ENCODE results near the gene FCHSD2. TPM values are rescaled to one million over a fixed set of nuclear protein-coding genes. Genes with fewer than 3 reads are reported as not detected.

FCHSD2 gene
- total RNA-seq, 2 donors from 2014 or later = 14.0 to 17.6 TPM

DNA sequence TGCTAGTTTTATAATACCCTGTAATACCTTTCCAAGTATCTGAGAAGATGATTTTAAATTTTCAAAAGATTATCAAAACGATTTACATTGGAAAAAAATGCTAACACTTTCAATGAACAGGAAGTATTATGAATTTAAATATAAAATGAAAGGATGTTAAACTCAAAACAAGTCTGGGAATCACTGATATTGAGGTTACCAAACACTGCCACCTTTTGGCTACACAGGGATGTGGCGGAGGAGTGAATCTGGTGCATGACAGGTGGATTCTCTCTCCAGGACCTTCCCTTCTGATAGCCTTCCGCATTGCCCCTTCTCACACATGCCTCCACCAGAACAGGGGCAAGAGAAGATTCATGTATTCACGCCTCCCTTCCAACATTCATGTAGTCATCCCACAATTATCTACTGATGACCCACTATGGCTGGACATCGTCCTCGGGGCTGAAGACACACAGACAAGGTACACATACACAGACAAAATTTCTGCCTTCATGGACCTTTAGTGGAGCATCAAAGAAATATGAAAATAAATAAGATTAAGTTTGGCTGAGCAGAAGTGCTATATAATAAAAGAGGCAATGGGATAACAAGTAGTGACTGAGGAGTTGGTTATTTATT, 293.2 kb downstream of the FCHSD2 start:
- no peak overlapping the region for H3K27ac ChIP-seq (ENCODE audit: low read depth, low read length)
- no peaks in the 10 kb centered on the region for H3K9me3 ChIP-seq (ENCODE audit: control insufficient read depth, low read length)
- Mint-ChIP-seq H3K4me3 (no peak overlapping the region), H3K27ac (no peak overlapping the region), H3K4me1 (no peaks in the 10 kb centered on the region), H3K9me3 (no peaks in the 10 kb centered on the region), H3K27me3 (ENCODE audit: insufficient read depth) (no peaks in the 10 kb centered on the region), H3K36me3 (ENCODE audit: low read depth) (no peaks in the 10 kb centered on the region)
- no peak overlapping the region for H3K4me3 ChIP-seq (ENCODE audit: low read length)
- 65 to 90% methylated on average over 2 to 5 of the region's 6 CpGs for WGBS, 2 experiments (ENCODE audit: insufficient coverage in 1 of 2, insufficient read length in 1 of 2)
- no peaks in the 10 kb centered on the region for H3K27me3 ChIP-seq (ENCODE audit: control insufficient read depth, insufficient read depth, low read length, poor library complexity, severe bottlenecking)
- TF ChIP-seq, protein P1, sequence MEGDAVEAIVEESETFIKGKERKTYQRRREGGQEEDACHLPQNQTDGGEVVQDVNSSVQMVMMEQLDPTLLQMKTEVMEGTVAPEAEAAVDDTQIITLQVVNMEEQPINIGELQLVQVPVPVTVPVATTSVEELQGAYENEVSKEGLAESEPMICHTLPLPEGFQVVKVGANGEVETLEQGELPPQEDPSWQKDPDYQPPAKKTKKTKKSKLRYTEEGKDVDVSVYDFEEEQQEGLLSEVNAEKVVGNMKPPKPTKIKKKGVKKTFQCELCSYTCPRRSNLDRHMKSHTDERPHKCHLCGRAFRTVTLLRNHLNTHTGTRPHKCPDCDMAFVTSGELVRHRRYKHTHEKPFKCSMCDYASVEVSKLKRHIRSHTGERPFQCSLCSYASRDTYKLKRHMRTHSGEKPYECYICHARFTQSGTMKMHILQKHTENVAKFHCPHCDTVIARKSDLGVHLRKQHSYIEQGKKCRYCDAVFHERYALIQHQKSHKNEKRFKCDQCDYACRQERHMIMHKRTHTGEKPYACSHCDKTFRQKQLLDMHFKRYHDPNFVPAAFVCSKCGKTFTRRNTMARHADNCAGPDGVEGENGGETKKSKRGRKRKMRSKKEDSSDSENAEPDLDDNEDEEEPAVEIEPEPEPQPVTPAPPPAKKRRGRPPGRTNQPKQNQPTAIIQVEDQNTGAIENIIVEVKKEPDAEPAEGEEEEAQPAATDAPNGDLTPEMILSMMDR (conservative IDR thresholded peaks at IDR 0.05) = peak; percentile 84
- H3K9ac ChIP-seq (ENCODE audit: extremely low read depth, low read length, poor library complexity, severe bottlenecking) = no peak overlapping the region
- H3K4me1 ChIP-seq (ENCODE audit: control insufficient read depth, insufficient read depth, low read length) = no peaks in the 10 kb centered on the region
- peak; percentile 80 for DNase-seq
- H3K36me3 ChIP-seq (ENCODE audit: control insufficient read depth, insufficient read depth, low read length) = no peaks in the 10 kb centered on the region

DNA sequence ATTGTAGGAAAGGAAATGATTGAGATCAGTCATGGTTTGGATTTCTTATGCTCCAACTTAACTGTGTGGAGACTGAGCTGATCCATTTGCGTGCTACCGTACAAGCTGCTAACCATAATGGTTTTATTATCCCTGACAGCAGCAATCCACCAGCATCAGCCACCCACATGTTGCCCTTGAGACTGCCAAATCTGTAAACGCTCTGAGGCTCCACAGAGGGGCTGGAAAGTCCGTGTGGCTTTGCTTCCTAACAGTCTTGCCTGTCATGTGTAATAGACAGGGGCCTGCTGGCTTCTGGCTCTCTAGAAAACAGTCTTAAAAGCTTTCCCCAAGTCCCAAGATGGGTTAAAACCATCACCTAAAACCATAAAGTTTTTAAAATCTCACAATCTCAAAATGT, 297.8 kb downstream of the FCHSD2 start:
- 87 to 88% methylated on average over 4 of the region's 4 CpGs for WGBS, 2 experiments (ENCODE audit: insufficient coverage in 1 of 2, insufficient read length in 1 of 2)
- Mint-ChIP-seq H3K27ac (no peak overlapping the region), H3K27me3 (ENCODE audit: insufficient read depth) (no peaks in the 10 kb centered on the region), H3K4me1 (no peaks in the 10 kb centered on the region), H3K36me3 (ENCODE audit: low read depth) (no peaks in the 10 kb centered on the region), H3K9me3 (no peaks in the 10 kb centered on the region), H3K4me3 (no peak overlapping the region)
- no peak overlapping the region for H3K27ac ChIP-seq (ENCODE audit: low read depth, low read length)
- no peaks in the 10 kb centered on the region for H3K4me1 ChIP-seq (ENCODE audit: control insufficient read depth, insufficient read depth, low read length)
- no peak overlapping the region for H3K4me3 ChIP-seq (ENCODE audit: low read length)
- no peaks in the 10 kb centered on the region for H3K27me3 ChIP-seq (ENCODE audit: control insufficient read depth, insufficient read depth, low read length, poor library complexity, severe bottlenecking)
- no peaks in the 10 kb centered on the region for H3K9me3 ChIP-seq (ENCODE audit: control insufficient read depth, low read length)
- H3K9ac ChIP-seq (ENCODE audit: extremely low read depth, low read length, poor library complexity, severe bottlenecking) = no peak overlapping the region
- DNase-seq = no peak
- H3K36me3 ChIP-seq (ENCODE audit: control insufficient read depth, insufficient read depth, low read length) = no peaks in the 10 kb centered on the region
- TF ChIP-seq, protein P1 (conservative IDR thresholded peaks at IDR 0.05) = no peak

DNA sequence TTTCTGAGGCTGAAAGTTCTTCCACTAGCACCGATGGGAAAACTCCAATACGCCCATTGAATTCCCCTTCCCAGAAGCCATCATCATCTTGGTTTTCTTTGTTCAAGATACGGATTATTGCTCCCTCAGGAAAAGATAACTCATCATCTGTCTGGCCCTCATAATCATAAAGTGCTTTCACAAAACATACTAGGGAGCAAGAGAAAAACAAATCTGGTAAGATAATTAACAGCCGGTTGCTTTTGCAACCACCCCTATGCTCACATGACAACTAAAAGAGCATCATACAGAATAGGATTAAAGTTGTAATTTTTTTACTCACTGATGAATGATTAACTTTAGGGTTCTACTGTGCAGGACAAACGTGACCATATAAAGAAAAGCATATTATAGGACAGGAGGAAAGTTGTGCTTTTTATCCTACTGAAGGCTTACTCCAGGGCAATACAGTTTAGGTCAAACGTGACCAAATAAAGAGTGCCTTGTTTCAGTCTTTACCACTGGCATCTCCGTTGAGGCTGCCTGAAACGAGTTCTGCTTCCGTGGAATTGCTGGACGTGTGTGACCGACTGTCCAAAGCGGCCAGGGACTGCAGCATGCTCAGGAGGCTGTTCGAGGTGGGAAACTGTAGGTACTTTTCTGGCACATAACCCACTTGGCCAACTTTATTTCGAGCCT, 299.3 kb downstream of the FCHSD2 start:
- no peak for DNase-seq
- WGBS, 2 experiments (ENCODE audit: insufficient coverage in 1 of 2, insufficient read length in 1 of 2) = 90 to 93% methylated on average over 12 to 14 of the region's 14 CpGs
- no peaks in the 10 kb centered on the region for H3K27me3 Mint-ChIP-seq (ENCODE audit: insufficient read depth)

More for the DNA sequence above, 299.3 kb downstream of the FCHSD2 start:
- TF ChIP-seq, protein P1 (conservative IDR thresholded peaks at IDR 0.05) = no peak
- no peak overlapping the region for H3K27ac Mint-ChIP-seq
- H3K36me3 Mint-ChIP-seq (ENCODE audit: low read depth) = no peaks in the 10 kb centered on the region
- no peak overlapping the region for H3K4me3 ChIP-seq (ENCODE audit: low read length)
- no peaks in the 10 kb centered on the region for H3K27me3 ChIP-seq (ENCODE audit: control insufficient read depth, insufficient read depth, low read length, poor library complexity, severe bottlenecking)
- H3K36me3 ChIP-seq (ENCODE audit: control insufficient read depth, insufficient read depth, low read length) = no peaks in the 10 kb centered on the region
- no peaks in the 10 kb centered on the region for H3K9me3 ChIP-seq (ENCODE audit: control insufficient read depth, low read length)
- H3K9ac ChIP-seq (ENCODE audit: extremely low read depth, low read length, poor library complexity, severe bottlenecking) = no peak overlapping the region
- H3K4me1 ChIP-seq (ENCODE audit: control insufficient read depth, insufficient read depth, low read length) = no peaks in the 10 kb centered on the region
- H3K9me3 Mint-ChIP-seq = no peaks in the 10 kb centered on the region
- H3K4me3 Mint-ChIP-seq = no peak overlapping the region
- H3K27ac ChIP-seq (ENCODE audit: low read depth, low read length) = no peak overlapping the region
- H3K4me1 Mint-ChIP-seq = no peaks in the 10 kb centered on the region
